Prostate gland (tissue), 2 donors: Measurements from ENCODE around the gene COPS6.

Source experiments
- POLR2AphosphoS5 ChIP-seq: sonication (generic); formaldehyde crosslinking; IDR thresholded peaks from one replicate; pipeline ENCODE4 v1.6.1; 2017; ENCODE audit warnings: antibody characterized with exemption
- TF ChIP-seq, protein P1 (sequence below), 4 experiments: fragments of 200-600 bp in 2 of 4; fragments of 450-650 bp in 2 of 4; sonication (generic) in 2 of 4; IDR thresholded peaks; 1 replicate in 3 of 4; 2 replicates in 1 of 4; pipeline ENCODE4 v1.5.1; 2016 to 2019; ENCODE audit warnings: antibody characterized with exemption in 4 of 4, mild to moderate bottlenecking in 2 of 4, moderate library complexity in 2 of 4

DNA sequence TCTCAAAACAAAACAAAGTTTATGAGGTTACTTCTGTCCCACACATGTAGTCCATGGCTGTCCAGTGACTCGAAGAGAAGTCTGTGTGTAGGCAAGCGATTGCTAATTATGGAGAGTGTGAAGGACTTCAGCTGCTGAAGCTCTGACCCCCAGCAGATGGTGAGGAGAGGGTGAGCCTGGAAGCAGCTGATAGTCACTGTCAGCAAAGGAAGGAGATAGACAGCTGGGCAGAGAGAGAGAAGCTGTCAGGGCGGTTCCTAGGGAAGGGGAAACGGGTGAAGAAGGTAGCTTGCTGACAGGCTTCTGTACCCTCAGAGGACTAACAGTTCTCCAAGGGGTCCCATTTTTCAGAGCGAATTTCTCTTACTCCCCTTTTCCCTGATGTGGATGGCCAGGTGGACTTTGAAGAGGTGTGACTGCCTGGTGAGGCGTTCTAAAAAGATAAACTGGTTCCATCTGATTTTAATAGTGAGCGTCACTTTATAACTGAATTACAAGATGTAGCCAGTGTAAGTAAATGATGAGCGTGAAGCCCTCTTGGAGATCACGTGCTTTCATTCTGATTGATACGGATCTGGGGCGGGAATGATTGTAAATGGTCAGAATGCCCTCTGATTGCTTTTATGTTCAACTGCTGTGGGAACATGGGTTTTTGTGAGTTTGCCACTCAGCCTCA is 27.1 kb upstream of the COPS6 start:
- TF ChIP-seq, protein P1, sequence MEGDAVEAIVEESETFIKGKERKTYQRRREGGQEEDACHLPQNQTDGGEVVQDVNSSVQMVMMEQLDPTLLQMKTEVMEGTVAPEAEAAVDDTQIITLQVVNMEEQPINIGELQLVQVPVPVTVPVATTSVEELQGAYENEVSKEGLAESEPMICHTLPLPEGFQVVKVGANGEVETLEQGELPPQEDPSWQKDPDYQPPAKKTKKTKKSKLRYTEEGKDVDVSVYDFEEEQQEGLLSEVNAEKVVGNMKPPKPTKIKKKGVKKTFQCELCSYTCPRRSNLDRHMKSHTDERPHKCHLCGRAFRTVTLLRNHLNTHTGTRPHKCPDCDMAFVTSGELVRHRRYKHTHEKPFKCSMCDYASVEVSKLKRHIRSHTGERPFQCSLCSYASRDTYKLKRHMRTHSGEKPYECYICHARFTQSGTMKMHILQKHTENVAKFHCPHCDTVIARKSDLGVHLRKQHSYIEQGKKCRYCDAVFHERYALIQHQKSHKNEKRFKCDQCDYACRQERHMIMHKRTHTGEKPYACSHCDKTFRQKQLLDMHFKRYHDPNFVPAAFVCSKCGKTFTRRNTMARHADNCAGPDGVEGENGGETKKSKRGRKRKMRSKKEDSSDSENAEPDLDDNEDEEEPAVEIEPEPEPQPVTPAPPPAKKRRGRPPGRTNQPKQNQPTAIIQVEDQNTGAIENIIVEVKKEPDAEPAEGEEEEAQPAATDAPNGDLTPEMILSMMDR (IDR thresholded peaks at IDR 0.05): no peak
- no peak for TF ChIP-seq POLR2AphosphoS5
